HEK293 (cell line): ENCODE results near the gene KRT32.

Experiments used
- CTCF ChIP-seq: fragments of 450-650 bp; formaldehyde crosslinking; IDR thresholded peaks from 2 replicates; pipeline ENCODE4 v1.5.1; 2016; ENCODE audit warnings: missing biosample characterization, missing genetic modification characterization
- PATZ1 ChIP-seq: fragments of 450-650 bp; formaldehyde crosslinking; IDR thresholded peaks from 2 replicates; pipeline ENCODE4 v1.5.1; 2016; ENCODE audit warnings: missing biosample characterization, missing genetic modification characterization
- PBX3 ChIP-seq: sonication (generic); formaldehyde crosslinking; IDR thresholded peaks from 2 replicates; pipeline ENCODE4 v1.8.1; 2022; ENCODE audit warnings: mild to moderate bottlenecking, moderate library complexity, missing genetic modification reagents
- PRDM1 ChIP-seq: fragments of 450-650 bp; formaldehyde crosslinking; IDR thresholded peaks from 2 replicates; pipeline ENCODE4; 2016; ENCODE audit warnings: missing biosample characterization, missing genetic modification characterization
- ZBTB10 ChIP-seq: fragments of 450-650 bp; formaldehyde crosslinking; IDR thresholded peaks from 2 replicates; pipeline ENCODE4 v1.5.1; 2016; ENCODE audit warnings: missing biosample characterization, missing genetic modification characterization
- ZFHX2 ChIP-seq: fragments of 450-650 bp; formaldehyde crosslinking; conservative IDR thresholded peaks from 2 replicates; pipeline ENCODE4 v1.5.1; 2016; ENCODE audit warnings: missing biosample characterization, missing genetic modification characterization
- ZNF391 ChIP-seq: fragments of 450-650 bp; formaldehyde crosslinking; IDR thresholded peaks from 2 replicates; pipeline ENCODE4 v1.5.1; 2016; ENCODE audit warnings: low read depth, missing biosample characterization, missing genetic modification characterization, borderline replicate concordance
- ZNF394 ChIP-seq: fragments of 450-650 bp; formaldehyde crosslinking; IDR thresholded peaks from 2 replicates; pipeline ENCODE4 v1.5.1; 2016; ENCODE audit warnings: missing biosample characterization, missing genetic modification characterization, mild to moderate bottlenecking, moderate library complexity, borderline replicate concordance
- ZNF416 ChIP-seq: fragments of 450-650 bp; formaldehyde crosslinking; IDR thresholded peaks from 2 replicates; pipeline ENCODE4 v1.5.1; 2016; ENCODE audit warnings: missing biosample characterization, missing genetic modification characterization
- ZNF510 ChIP-seq: fragments of 450-650 bp; formaldehyde crosslinking; IDR thresholded peaks from 2 replicates; pipeline ENCODE4 v1.5.1; 2018; ENCODE audit warnings: mild to moderate bottlenecking, missing genetic modification characterization, missing biosample characterization; ENCODE audit not compliant: insufficient replicate concordance
- ZNF585B ChIP-seq: fragments of 450-650 bp; formaldehyde crosslinking; IDR thresholded peaks from 2 replicates; pipeline ENCODE4 v1.5.1; 2016; ENCODE audit warnings: missing biosample characterization, missing genetic modification characterization
- TF ChIP-seq, protein P1 (sequence below): fragments of 450-650 bp; IDR thresholded peaks from 2 replicates; pipeline ENCODE4 v1.5.1; 2018; ENCODE audit warnings: missing biosample characterization, missing genetic modification characterization

DNA sequence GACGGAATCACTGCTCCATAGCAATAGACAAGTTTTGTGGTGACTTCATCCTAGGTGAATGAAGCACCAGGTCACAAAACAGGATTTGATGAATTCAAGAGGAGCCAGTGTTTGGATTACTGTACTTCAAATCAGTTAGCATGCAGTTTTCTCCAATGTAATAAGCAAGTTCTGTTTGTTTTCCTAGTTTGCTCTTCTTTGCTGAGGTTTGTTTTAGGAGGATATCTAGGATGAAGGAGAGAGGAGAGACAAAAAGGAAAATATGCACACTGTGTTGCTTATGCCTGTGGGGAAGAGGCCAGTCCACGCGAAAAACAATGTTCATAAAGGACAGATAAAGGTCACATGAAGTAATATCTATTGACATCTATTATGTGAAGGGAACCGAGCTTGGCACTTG is 51.8 kb downstream of the KRT32 start:
- no peak for TF ChIP-seq CTCF
- no peak for TF ChIP-seq ZNF394
- no peak for TF ChIP-seq PBX3 (CRISPR knock-in tag)
- TF ChIP-seq ZBTB10 (tag by site-specific recombination): no peak
- TF ChIP-seq, protein P1, sequence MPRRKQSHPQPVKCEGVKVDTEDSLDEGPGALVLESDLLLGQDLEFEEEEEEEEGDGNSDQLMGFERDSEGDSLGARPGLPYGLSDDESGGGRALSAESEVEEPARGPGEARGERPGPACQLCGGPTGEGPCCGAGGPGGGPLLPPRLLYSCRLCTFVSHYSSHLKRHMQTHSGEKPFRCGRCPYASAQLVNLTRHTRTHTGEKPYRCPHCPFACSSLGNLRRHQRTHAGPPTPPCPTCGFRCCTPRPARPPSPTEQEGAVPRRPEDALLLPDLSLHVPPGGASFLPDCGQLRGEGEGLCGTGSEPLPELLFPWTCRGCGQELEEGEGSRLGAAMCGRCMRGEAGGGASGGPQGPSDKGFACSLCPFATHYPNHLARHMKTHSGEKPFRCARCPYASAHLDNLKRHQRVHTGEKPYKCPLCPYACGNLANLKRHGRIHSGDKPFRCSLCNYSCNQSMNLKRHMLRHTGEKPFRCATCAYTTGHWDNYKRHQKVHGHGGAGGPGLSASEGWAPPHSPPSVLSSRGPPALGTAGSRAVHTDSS (tag by site-specific recombination): no peak
- TF ChIP-seq ZNF510 (tag by site-specific recombination): no peak
- TF ChIP-seq PATZ1 (tag by site-specific recombination): no peak
- no peak for TF ChIP-seq ZNF585B (tag by site-specific recombination)
- TF ChIP-seq ZNF416: no peak
- TF ChIP-seq PRDM1 (tag by site-specific recombination): no peak
- TF ChIP-seq ZFHX2 (tag by site-specific recombination): no peak
- no peak for TF ChIP-seq ZNF391 (tag by site-specific recombination)
